Suprapubic skin (tissue), 4 donors: ENCODE measurements around the gene NEK11. TPM values are rescaled to one million over a fixed set of nuclear protein-coding genes. Genes with fewer than 3 reads are reported as not detected.

ENCODE experiments used
- DNase-seq, 2 donors: peaks; one replicate each; pipeline ENCODE4 v3.0.0-alpha.2; 2019; ENCODE audit warnings: low spot score in 2 of 2
- H3K27ac ChIP-seq: fragments of 200-600 bp; sonication (generic); one replicate; pipeline ENCODE4 v1.5.1; 2019
- H3K27me3 ChIP-seq: fragments of 200-600 bp; sonication (generic); one replicate; pipeline ENCODE4 v1.5.1; 2019
- H3K36me3 ChIP-seq: fragments of 200-600 bp; sonication (generic); one replicate; pipeline ENCODE4 v1.5.1; 2019
- H3K4me1 ChIP-seq: fragments of 200-600 bp; sonication (generic); one replicate; pipeline ENCODE4 v1.5.1; 2019
- H3K4me3 ChIP-seq: fragments of 200-600 bp; sonication (generic); one replicate; pipeline ENCODE4 v1.5.1; 2019; ENCODE audit warnings: mild to moderate bottlenecking
- H3K9me3 ChIP-seq: fragments of 200-600 bp; sonication (generic); one replicate; pipeline ENCODE4 v1.5.1; 2019
- CTCF ChIP-seq, 2 donors: fragments of 200-600 bp in 1 of 2; fragments of 450-650 bp in 1 of 2; sonication (generic) in 1 of 2; IDR thresholded peaks; one replicate each; pipeline ENCODE4 v1.5.1; 2016 to 2019; ENCODE audit warnings: antibody characterized with exemption in 2 of 2, mild to moderate bottlenecking in 1 of 2, moderate library complexity in 1 of 2
- EP300 ChIP-seq: sonication (generic); formaldehyde crosslinking; IDR thresholded peaks from one replicate; pipeline ENCODE4 v1.6.1; 2017; ENCODE audit warnings: antibody characterized with exemption
- POLR2A ChIP-seq, 2 donors: fragments of 450-650 bp; IDR thresholded peaks; one replicate each; pipeline ENCODE4 v1.6.1; 2017; ENCODE audit warnings: antibody characterized with exemption in 2 of 2, mild to moderate bottlenecking in 2 of 2, moderate library complexity in 2 of 2
- POLR2AphosphoS5 ChIP-seq, 3 donors: sonication (generic); formaldehyde crosslinking; IDR thresholded peaks; one replicate each; pipeline ENCODE4 v1.6.1; 2017; ENCODE audit warnings: antibody characterized with exemption in 3 of 3
- WGBS: methylation state at CpG from one replicate; pipeline ENCODE4 v1.1.5; 2018; 5-methylcytosine and 5-hydroxymethylcytosine counted together
- total RNA-seq, 4 donors: library from RNA; depleted of rRNA; stranded (reverse); fragments of >200 nt; gene quantifications; one replicate each; pipeline ENCODE4 v1.1.0, GENCODE V29; 2016

Gene NEK11
- total RNA-seq, 4 donors from 2014 or later, result 4.2 to 11.0 (median 7.5) TPM

- no peaks in the 10 kb centered on the region for H3K36me3 ChIP-seq
- WGBS, result 82% methylated on average over 1 of the region's 1 CpG
- H3K4me3 ChIP-seq, result no peak overlapping the region
- H3K9me3 ChIP-seq, result peaks cover 3% of the 10 kb centered on the region
- no peak overlapping the region for H3K27ac ChIP-seq
- no peaks in the 10 kb centered on the region for H3K4me1 ChIP-seq
- TF ChIP-seq POLR2AphosphoS5 (IDR thresholded peaks at IDR 0.05), result no peak
- H3K27me3 ChIP-seq, result no peaks in the 10 kb centered on the region
- DNase-seq, result no peak
These were observed 234.4 kb downstream of the NEK11 start for GRCh38 chr3:131261104-131261503.

- no peaks in the 10 kb centered on the region for H3K9me3 ChIP-seq
- H3K27ac ChIP-seq, result no peak overlapping the region
- no peak for TF ChIP-seq CTCF (IDR thresholded peaks at IDR 0.05)
- no peak for TF ChIP-seq POLR2AphosphoS5 (IDR thresholded peaks at IDR 0.05)
- TF ChIP-seq POLR2A (IDR thresholded peaks at IDR 0.05), result no peak
- TF ChIP-seq EP300, result no peak
- no peak for DNase-seq
- H3K27me3 ChIP-seq, result no peaks in the 10 kb centered on the region
- WGBS, result 12% methylated on average over 1 of the region's 1 CpG
- H3K36me3 ChIP-seq, result no peaks in the 10 kb centered on the region
- H3K4me3 ChIP-seq, result no peak overlapping the region
- H3K4me1 ChIP-seq, result no peaks in the 10 kb centered on the region
These were observed 248.9 kb downstream of the NEK11 start for GRCh38 chr3:131275556-131275955.

GRCh38 chr3:131277836-131278497 is 251.3 kb downstream of the NEK11 start:
- H3K27me3 ChIP-seq, result no peaks in the 10 kb centered on the region
- WGBS, result 66% methylated on average over 2 of the region's 2 CpGs
- TF ChIP-seq POLR2AphosphoS5 (IDR thresholded peaks at IDR 0.05) (no peak), CTCF (IDR thresholded peaks at IDR 0.05) (no peak), POLR2A (IDR thresholded peaks at IDR 0.05) (no peak), EP300 (no peak)
- DNase-seq, result no peak
- H3K36me3 ChIP-seq, result no peaks in the 10 kb centered on the region
- no peaks in the 10 kb centered on the region for H3K4me1 ChIP-seq
- H3K9me3 ChIP-seq, result no peaks in the 10 kb centered on the region
- no peak overlapping the region for H3K27ac ChIP-seq
- H3K4me3 ChIP-seq, result no peak overlapping the region

- Histone ChIP-seq H3K27ac (no peak overlapping the region), H3K27me3 (no peaks in the 10 kb centered on the region), H3K36me3 (no peaks in the 10 kb centered on the region), H3K4me3 (no peak overlapping the region), H3K4me1 (no peaks in the 10 kb centered on the region), H3K9me3 (no peaks in the 10 kb centered on the region)
- TF ChIP-seq EP300, result no peak
- TF ChIP-seq POLR2A (IDR thresholded peaks at IDR 0.05), result no peak
- TF ChIP-seq CTCF (IDR thresholded peaks at IDR 0.05), result no peak
- no peak for TF ChIP-seq POLR2AphosphoS5 (IDR thresholded peaks at IDR 0.05)
- no peak for DNase-seq
- 100% methylated on average over 2 of the region's 2 CpGs for WGBS
These were observed 252.9 kb downstream of the NEK11 start for GRCh38 chr3:131279577-131279976.

GRCh38 chr3:131282379-131282778 is 255.7 kb downstream of the NEK11 start:
- Histone ChIP-seq H3K36me3 (no peaks in the 10 kb centered on the region), H3K4me1 (no peaks in the 10 kb centered on the region), H3K27me3 (no peaks in the 10 kb centered on the region), H3K27ac (no peak overlapping the region), H3K4me3 (no peak overlapping the region), H3K9me3 (no peaks in the 10 kb centered on the region)
- TF ChIP-seq EP300 (no peak), POLR2AphosphoS5 (IDR thresholded peaks at IDR 0.05) (no peak)
- DNase-seq, result no peak
- WGBS, result 68% methylated on average over 2 of the region's 2 CpGs

GRCh38 chr3:131282967-131283366 is 256.3 kb downstream of the NEK11 start:
- DNase-seq, result no peak
- TF ChIP-seq EP300 (no peak), POLR2A (IDR thresholded peaks at IDR 0.05) (no peak), CTCF (IDR thresholded peaks at IDR 0.05) (no peak), POLR2AphosphoS5 (IDR thresholded peaks at IDR 0.05) (no peak)
- 100% methylated on average over 1 of the region's 1 CpG for WGBS

More at GRCh38 chr3:131282967-131283366, 256.3 kb downstream of the NEK11 start:
- H3K36me3 ChIP-seq, result no peaks in the 10 kb centered on the region
- no peaks in the 10 kb centered on the region for H3K9me3 ChIP-seq
- no peak overlapping the region for H3K27ac ChIP-seq
- H3K27me3 ChIP-seq, result no peaks in the 10 kb centered on the region
- H3K4me1 ChIP-seq, result no peaks in the 10 kb centered on the region
- H3K4me3 ChIP-seq, result no peak overlapping the region
